ENCODE measurements around the gene SLC10A2. TPM values are rescaled to one million over a fixed set of nuclear protein-coding genes. Genes with fewer than 3 reads are reported as not detected.

SLC10A2 gene
- total and polyA plus RNA-seq, 11 donors = not detected

GRCh38 chr13:103018556-103018955, 47.7 kb downstream of the SLC10A2 start:
- no peak overlapping the region for H3K27ac ChIP-seq
- no peak for DNase-seq
- H3K9me3 ChIP-seq = no peaks in the 10 kb centered on the region
- H3K4me3 ChIP-seq = no peak overlapping the region
- 19 to 28% (median 24%) methylated on average over 2 of the region's 2 CpGs for WGBS, 4 donors
- TF ChIP-seq POLR2A (IDR thresholded peaks at IDR 0.05) (no peak), CTCF (IDR thresholded peaks at IDR 0.05) (no peak)
- intact Hi-C loops (cut with DNase I) = no loop called here
- ATAC-seq = no peak
- peaks cover 0 to 16% (median 0%) of the 10 kb centered on the region in 12 donors for H3K4me1 ChIP-seq
- no peaks in the 10 kb centered on the region for H3K27me3 ChIP-seq
- H3K36me3 ChIP-seq = no peaks in the 10 kb centered on the region

- H3K27me3 ChIP-seq = no peaks in the 10 kb centered on the region
- H3K4me1 ChIP-seq = peaks cover 0 to 4% (median 0%) of the 10 kb centered on the region in 12 donors
- H3K36me3 ChIP-seq = no peaks in the 10 kb centered on the region
- no peak overlapping the region for H3K27ac ChIP-seq
- DNase-seq (no peak), ATAC-seq (no peak)
- 73 to 84% (median 80%) methylated on average over 3 of the region's 3 CpGs for WGBS, 4 donors
- H3K9me3 ChIP-seq = no peaks in the 10 kb centered on the region
- no peak for TF ChIP-seq CTCF (IDR thresholded peaks at IDR 0.05)
- TF ChIP-seq POLR2A (IDR thresholded peaks at IDR 0.05) = no peak
- intact Hi-C loops (cut with DNase I) = no loop called here
- no peak overlapping the region for H3K4me3 ChIP-seq
Measured at GRCh38 chr13:103012646-103013045, 53.6 kb downstream of the SLC10A2 start.

- intact Hi-C loops (cut with DNase I) = no loop called here
- Histone ChIP-seq H3K4me1 (peaks cover 0 to 24% (median 0%) of the 10 kb centered on the region in 12 donors), H3K9me3 (no peaks in the 10 kb centered on the region), H3K27ac (no peak overlapping the region), H3K36me3 (no peaks in the 10 kb centered on the region), H3K4me3 (no peak overlapping the region), H3K27me3 (no peaks in the 10 kb centered on the region)
- ATAC-seq (no peak), DNase-seq (no peak)
- TF ChIP-seq CTCF (IDR thresholded peaks at IDR 0.05) (no peak), POLR2A (IDR thresholded peaks at IDR 0.05) (no peak)
- WGBS, 4 donors = 0 to 60% (median 29%) methylated on average over 1 of the region's 1 CpG
Measured at GRCh38 chr13:103009051-103009840, 57.0 kb downstream of the SLC10A2 start.

- no peak overlapping the region for H3K4me3 ChIP-seq
- no peaks in the 10 kb centered on the region for H3K36me3 ChIP-seq
- ATAC-seq (no peak), DNase-seq (no peak)
- peak overlapping the region in 1 of 12 donors; percentile 19 for H3K27ac ChIP-seq
- no peaks in the 10 kb centered on the region for H3K9me3 ChIP-seq
- H3K4me1 ChIP-seq = peaks cover 0 to 25% (median 0%) of the 10 kb centered on the region in 12 donors
- no peaks in the 10 kb centered on the region for H3K27me3 ChIP-seq
- WGBS, 4 donors = 68 to 75% (median 71%) methylated on average over 4 of the region's 4 CpGs
- TF ChIP-seq CTCF (IDR thresholded peaks at IDR 0.05) = no peak
- TF ChIP-seq POLR2A (IDR thresholded peaks at IDR 0.05) = no peak
- intact Hi-C loops (cut with DNase I) = no loop called here
Measured at GRCh38 chr13:103007427-103007762, 58.8 kb downstream of the SLC10A2 start.

Data from heart left ventricle (tissue), 16 donors.